ENCODE results near the gene LRRN2. TPM values are rescaled to one million over a fixed set of nuclear protein-coding genes. Genes with fewer than 3 reads are reported as not detected.

LRRN2 gene
- total and polyA plus RNA-seq, 2 donors (not counting 3 experiments of a cell fraction or from before 2014, with no cell fraction given): not detected

- no peak overlapping the region for H3K4me3 ChIP-seq (replicated peaks in 1 of 3; ENCODE audit: insufficient read depth in 1 of 3, low read depth in 1 of 3, low read length in 3 of 3)
- no peak for TF ChIP-seq POLR2AphosphoS5 (IDR thresholded peaks at IDR 0.05; ENCODE audit: insufficient read depth, low read depth, low read length)
- no peak for TF ChIP-seq EZH2 (IDR thresholded peaks at IDR 0.05; ENCODE audit: borderline replicate concordance, low read depth, low read length, severe bottlenecking)
- TF ChIP-seq GATA2 (IDR thresholded peaks at IDR 0.05; ENCODE audit: insufficient read depth, insufficient read length, low read depth, low read length): no peak
- TF ChIP-seq JUN (IDR thresholded peaks at IDR 0.05; ENCODE audit: borderline replicate concordance, insufficient read depth, insufficient read length, low read depth): no peak
- no peak for TF ChIP-seq MYC (IDR thresholded peaks at IDR 0.05; ENCODE audit: low read depth, low read length)
- TF ChIP-seq, protein P1, sequence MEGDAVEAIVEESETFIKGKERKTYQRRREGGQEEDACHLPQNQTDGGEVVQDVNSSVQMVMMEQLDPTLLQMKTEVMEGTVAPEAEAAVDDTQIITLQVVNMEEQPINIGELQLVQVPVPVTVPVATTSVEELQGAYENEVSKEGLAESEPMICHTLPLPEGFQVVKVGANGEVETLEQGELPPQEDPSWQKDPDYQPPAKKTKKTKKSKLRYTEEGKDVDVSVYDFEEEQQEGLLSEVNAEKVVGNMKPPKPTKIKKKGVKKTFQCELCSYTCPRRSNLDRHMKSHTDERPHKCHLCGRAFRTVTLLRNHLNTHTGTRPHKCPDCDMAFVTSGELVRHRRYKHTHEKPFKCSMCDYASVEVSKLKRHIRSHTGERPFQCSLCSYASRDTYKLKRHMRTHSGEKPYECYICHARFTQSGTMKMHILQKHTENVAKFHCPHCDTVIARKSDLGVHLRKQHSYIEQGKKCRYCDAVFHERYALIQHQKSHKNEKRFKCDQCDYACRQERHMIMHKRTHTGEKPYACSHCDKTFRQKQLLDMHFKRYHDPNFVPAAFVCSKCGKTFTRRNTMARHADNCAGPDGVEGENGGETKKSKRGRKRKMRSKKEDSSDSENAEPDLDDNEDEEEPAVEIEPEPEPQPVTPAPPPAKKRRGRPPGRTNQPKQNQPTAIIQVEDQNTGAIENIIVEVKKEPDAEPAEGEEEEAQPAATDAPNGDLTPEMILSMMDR (IDR thresholded peaks at IDR 0.05; ENCODE audit: extremely low read depth in 1 of 2, insufficient read depth in 1 of 2, low read depth in 1 of 2, low read length in 2 of 2): no peak
- no peak for TF ChIP-seq FOS (IDR thresholded peaks at IDR 0.05; ENCODE audit: borderline replicate concordance, insufficient read depth, low read length)
- TF ChIP-seq, protein P2, sequence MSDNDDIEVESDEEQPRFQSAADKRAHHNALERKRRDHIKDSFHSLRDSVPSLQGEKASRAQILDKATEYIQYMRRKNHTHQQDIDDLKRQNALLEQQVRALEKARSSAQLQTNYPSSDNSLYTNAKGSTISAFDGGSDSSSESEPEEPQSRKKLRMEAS (IDR thresholded peaks at IDR 0.05; ENCODE audit: insufficient read depth, insufficient read length): no peak
- no peak for TF ChIP-seq POLR2A (IDR thresholded peaks at IDR 0.05; ENCODE audit: low read depth, low read length)
- H3K9ac ChIP-seq (replicated peaks; ENCODE audit: extremely low read depth, insufficient read depth, low read length): no peak overlapping the region
- H3K27ac ChIP-seq (ENCODE audit: insufficient read depth, low read depth, low read length): no peak overlapping the region
- no peak for DNase-seq (ENCODE audit: low read depth, low spot score)
- H2AFZ ChIP-seq (ENCODE audit: low read depth, low read length): no peak overlapping the region
- intact Hi-C loops (cut with micrococcal nuclease) (no loop called here), dilution Hi-C loops (cut with MboI; ENCODE audit: extremely low pct_ligation_motif_present, low sequenced_read_pairs) (no loop called here)
- peaks cover 2 to 5% of the 10 kb centered on the region in 2 experiments for H3K27me3 ChIP-seq (ENCODE audit: control insufficient read depth in 2 of 2, insufficient read depth in 2 of 2, low read length in 2 of 2)
- ChIA-PET CTCF (interaction anchor here (1.1 kb wide), 1 partner anchor 8 kb away, joined by 3 read pairs; no protein-coding TSS in a partner anchor), POLR2A (no interaction called here)
- H3K36me3 ChIP-seq (ENCODE audit: control insufficient read depth in 2 of 2, extremely low read depth in 1 of 2, insufficient read depth in 2 of 2, low read length in 2 of 2): no peaks in the 10 kb centered on the region
- no peak overlapping the region for H3K4me2 ChIP-seq (ENCODE audit: insufficient read depth, low read length)
- no peak for FAIRE-seq
- no peaks in the 10 kb centered on the region for H3K4me1 ChIP-seq (ENCODE audit: control insufficient read depth, extremely low read depth, insufficient read depth, low read length)
- H3K79me2 ChIP-seq (ENCODE audit: control insufficient read depth, insufficient read depth, low read length): no peaks in the 10 kb centered on the region
- H4K20me1 ChIP-seq (replicated peaks; ENCODE audit: control insufficient read depth, extremely low read depth, insufficient read depth, low read length): no peaks in the 10 kb centered on the region
- no TSS peak for BruUV-seq (replicated peaks)
- no peaks in the 10 kb centered on the region for H3K9me1 ChIP-seq (replicated peaks; ENCODE audit: control insufficient read depth, extremely low read depth, insufficient read depth, low read length)
- H3K9me3 ChIP-seq (replicated peaks; ENCODE audit: control insufficient read depth, insufficient read depth, low read length): no peaks in the 10 kb centered on the region
These were observed 42.0 kb downstream of the LRRN2 start for GRCh38 chr1:204643503-204643902.
